HG03139 (cell line): ENCODE measurements around the gene TMX1.

Source experiments
- ATAC-seq: cut with Tn5 transposase; IDR thresholded peaks from one replicate; pipeline ENCODE4 v1.9.1; 2021; ENCODE audit not compliant: unreplicated experiment

The TMX1 gene

GRCh38 chr14:51242545-51243490, 2.8 kb downstream of the TMX1 start:
- no peak for ATAC-seq

GRCh38 chr14:51244591-51244990, 4.5 kb downstream of the TMX1 start:
- ATAC-seq: no peak

GRCh38 chr14:51246032-51246431, 6.0 kb downstream of the TMX1 start:
- no peak for ATAC-seq

- peak; percentile 75 for ATAC-seq
Measured at GRCh38 chr14:51248016-51248987, 8.3 kb downstream of the TMX1 start.

GRCh38 chr14:51251486-51251885, 11.4 kb downstream of the TMX1 start:
- ATAC-seq: no peak

- ATAC-seq: no peak
Measured at GRCh38 chr14:51253880-51254279, 13.8 kb downstream of the TMX1 start.

GRCh38 chr14:51258280-51258679, 18.2 kb downstream of the TMX1 start:
- ATAC-seq: no peak

- ATAC-seq: no peak
Measured at GRCh38 chr14:51258788-51259187, 18.7 kb downstream of the TMX1 start.

- no peak for ATAC-seq
Measured at GRCh38 chr14:51260225-51260624, 20.2 kb downstream of the TMX1 start.

- ATAC-seq: no peak
Measured at GRCh38 chr14:51261151-51261550, 21.1 kb downstream of the TMX1 start.

GRCh38 chr14:51262868-51263267, 22.8 kb downstream of the TMX1 start:
- no peak for ATAC-seq

- ATAC-seq: no peak
Measured at GRCh38 chr14:51269634-51270033, 29.6 kb downstream of the TMX1 start.

GRCh38 chr14:51276605-51277004, 36.6 kb downstream of the TMX1 start:
- no peak for ATAC-seq

GRCh38 chr14:51277753-51278415, 37.8 kb downstream of the TMX1 start:
- ATAC-seq: no peak

GRCh38 chr14:51282517-51282916, 42.5 kb downstream of the TMX1 start:
- no peak for ATAC-seq

GRCh38 chr14:51283402-51284085, 43.5 kb downstream of the TMX1 start:
- ATAC-seq: no peak

GRCh38 chr14:51284241-51284640, 44.2 kb downstream of the TMX1 start:
- no peak for ATAC-seq

GRCh38 chr14:51285120-51285519, 45.1 kb downstream of the TMX1 start:
- ATAC-seq: no peak

GRCh38 chr14:51289169-51289568, 49.1 kb downstream of the TMX1 start:
- ATAC-seq: no peak

GRCh38 chr14:51290132-51290531, 50.1 kb downstream of the TMX1 start:
- no peak for ATAC-seq

GRCh38 chr14:51291016-51291415, 51.0 kb downstream of the TMX1 start:
- no peak for ATAC-seq
